WTC11 (cell line): ENCODE results near the gene GABPB2. TPM values are rescaled to one million over a fixed set of nuclear protein-coding genes. Genes with fewer than 3 reads are reported as not detected.

ENCODE experiments used
- ATAC-seq: fragments of 200-7000 bp; cut with Tn5 transposase; 2 replicates; pipeline ENCODE4 v1.10.0; 2021; ENCODE audit warnings: mild to moderate bottlenecking, moderate library complexity
- Bru-seq: library from RNA; stranded (reverse); fragments of 400-500 nt; gene quantifications from one replicate; lab custom pipeline; 2021; lab: Mats Ljungman, UMichigan
- CTCF ChIA-PET: fragments of 300-600 bp; sonication (Branson Sonifier 250); formaldehyde crosslinking; loops from one replicate; lab custom pipeline; 2021; ENCODE audit warnings: antibody characterized with exemption; lab: Charles Lee
- POLR2A ChIA-PET: fragments of 350-600 bp; sonication (Branson Sonifier 250); formaldehyde crosslinking; loops from one replicate; lab custom pipeline; 2021; ENCODE audit warnings: antibody characterized with exemption; lab: Charles Lee
- DNase-seq: peaks from one replicate; pipeline ENCODE4 v3.0.0; 2021; ENCODE audit warnings: low spot score
- H3K27ac Mint-ChIP-seq: 2 replicates; pipeline ENCODE4 v1.8.0; 2021; ENCODE audit warnings: mixed read lengths
- H3K27me3 Mint-ChIP-seq: 2 replicates; pipeline ENCODE4 v1.8.0; 2021; ENCODE audit warnings: low read depth, mild to moderate bottlenecking, moderate library complexity, mixed read lengths
- H3K36me3 Mint-ChIP-seq: 2 replicates; pipeline ENCODE4 v1.8.0; 2021; ENCODE audit warnings: mixed read lengths
- H3K4me1 Mint-ChIP-seq: 2 replicates; pipeline ENCODE4 v1.8.0; 2022; ENCODE audit warnings: mixed read lengths
- H3K4me3 Mint-ChIP-seq: 2 replicates; pipeline ENCODE4 v1.8.0; 2021; ENCODE audit warnings: mild to moderate bottlenecking, moderate library complexity, mixed read lengths
- H3K9me3 Mint-ChIP-seq: 2 replicates; pipeline ENCODE4 v1.8.0; 2021; ENCODE audit warnings: mixed read lengths
- ARID4B ChIP-seq: sonication (generic); formaldehyde crosslinking; IDR thresholded peaks from 2 replicates; pipeline ENCODE4 v1.8.0; 2023; ENCODE audit warnings: missing genetic modification reagents, mild to moderate bottlenecking, borderline replicate concordance
- ATF1 ChIP-seq: sonication (generic); formaldehyde crosslinking; IDR thresholded peaks from 2 replicates; pipeline ENCODE4 v1.8.1; 2023; ENCODE audit warnings: mild to moderate bottlenecking, moderate library complexity, missing genetic modification reagents
- CBFB ChIP-seq: sonication (generic); formaldehyde crosslinking; IDR thresholded peaks from 2 replicates; pipeline ENCODE4 v1.8.1; 2022; ENCODE audit warnings: mild to moderate bottlenecking, low read depth, missing genetic modification reagents
- CREB1 ChIP-seq: sonication (generic); formaldehyde crosslinking; IDR thresholded peaks from 2 replicates; pipeline ENCODE4 v1.8.0; 2023; ENCODE audit warnings: mild to moderate bottlenecking, missing genetic modification reagents
- ELF4 ChIP-seq: sonication (generic); formaldehyde crosslinking; IDR thresholded peaks from 2 replicates; pipeline ENCODE4 v1.8.1; 2022; ENCODE audit warnings: low read depth, mild to moderate bottlenecking, moderate library complexity, missing genetic modification reagents
- ETV6 ChIP-seq: sonication (generic); formaldehyde crosslinking; IDR thresholded peaks from 2 replicates; pipeline ENCODE4 v1.8.1; 2022; ENCODE audit warnings: mild to moderate bottlenecking, missing genetic modification reagents
- FOXJ3 ChIP-seq: sonication (generic); formaldehyde crosslinking; IDR thresholded peaks from 2 replicates; pipeline ENCODE4 v1.9.0; 2021; ENCODE audit warnings: missing genetic modification reagents, mild to moderate bottlenecking, borderline replicate concordance
- HMGXB4 ChIP-seq: sonication (generic); formaldehyde crosslinking; IDR thresholded peaks from 2 replicates; pipeline ENCODE4 v1.8.1; 2023; ENCODE audit warnings: mild to moderate bottlenecking, moderate library complexity, missing genetic modification reagents
- JUN ChIP-seq: sonication (generic); formaldehyde crosslinking; IDR thresholded peaks from 2 replicates; pipeline ENCODE4 v1.8.0; 2023; ENCODE audit warnings: mild to moderate bottlenecking, missing genetic modification reagents
- NFE2L1 ChIP-seq: sonication (generic); formaldehyde crosslinking; IDR thresholded peaks from 2 replicates; pipeline ENCODE4 v1.8.1; 2023; ENCODE audit warnings: missing genetic modification reagents
- OVOL2 ChIP-seq: fragments of 250-450 bp; sonication (Bioruptor Pico); IDR thresholded peaks from 2 replicates; pipeline ENCODE4 v1.9.0; 2021; ENCODE audit warnings: mild to moderate bottlenecking, borderline replicate concordance
- PRDM15 ChIP-seq: sonication (generic); formaldehyde crosslinking; IDR thresholded peaks from 2 replicates; pipeline ENCODE4 v1.8.0; 2022; ENCODE audit warnings: missing genetic modification reagents
- PRRX2 ChIP-seq: fragments of 250-450 bp; sonication (Bioruptor Pico); IDR thresholded peaks from 2 replicates; pipeline ENCODE4 v1.8.0; 2021; ENCODE audit warnings: mild to moderate bottlenecking
- TEAD1 ChIP-seq: sonication (generic); formaldehyde crosslinking; IDR thresholded peaks from 2 replicates; pipeline ENCODE4 v1.8.0; 2022; ENCODE audit warnings: mild to moderate bottlenecking, missing genetic modification reagents
- TEAD4 ChIP-seq: sonication (generic); formaldehyde crosslinking; IDR thresholded peaks from 2 replicates; pipeline ENCODE4 v1.8.0; 2022; ENCODE audit warnings: mild to moderate bottlenecking, missing genetic modification reagents
- ZNF121 ChIP-seq: sonication (generic); formaldehyde crosslinking; IDR thresholded peaks from 2 replicates; pipeline ENCODE4 v1.8.0; 2023; ENCODE audit warnings: missing genetic modification reagents
- ZNF263 ChIP-seq: sonication (generic); formaldehyde crosslinking; IDR thresholded peaks from 2 replicates; pipeline ENCODE4 v1.8.1; 2022; ENCODE audit warnings: low read depth, mild to moderate bottlenecking, moderate library complexity, missing genetic modification reagents
- ZNF317 ChIP-seq: sonication (generic); formaldehyde crosslinking; IDR thresholded peaks from 2 replicates; pipeline ENCODE4 v1.8.1; 2023; ENCODE audit warnings: low read depth, mild to moderate bottlenecking, moderate library complexity, missing genetic modification reagents, borderline replicate concordance
- ZNF425 ChIP-seq: fragments of 250-450 bp; sonication (Bioruptor Pico); conservative IDR thresholded peaks from 2 replicates; pipeline ENCODE4 v1.9.0; 2021; ENCODE audit warnings: mild to moderate bottlenecking
- long read RNA-seq, 3 experiments: library from RNA in 1 of 3; library from capped mRNA in 1 of 3; library from polyadenylated mRNA in 1 of 3; unstranded in 2 of 3; stranded (forward) in 1 of 3; transcript quantifications; one replicate each; pipeline ENCODE4 v2.0.0, GENCODE V29; 2021
- total RNA-seq: library from RNA; stranded (reverse); gene quantifications from 3 replicates; pipeline ENCODE4 v1.2.3, GENCODE V29; 2021
- TF ChIP-seq, protein P1 (sequence below): sonication (generic); formaldehyde crosslinking; IDR thresholded peaks from 2 replicates; pipeline ENCODE4 v1.8.1; 2022; ENCODE audit warnings: low read depth, mild to moderate bottlenecking, moderate library complexity, missing genetic modification reagents, borderline replicate concordance
- TF ChIP-seq, protein P2 (sequence below): sonication (generic); formaldehyde crosslinking; IDR thresholded peaks from 2 replicates; pipeline ENCODE4 v1.8.0; 2022; ENCODE audit warnings: mild to moderate bottlenecking, missing genetic modification reagents

GABPB2 gene
- 1.4 to 3.3 TPM (median 1.7 TPM) in 3 replicates for total RNA-seq
- percentile 32 among the genes with signal in this experiment for Bru-seq, nascent RNA
- long read RNA-seq, experiment 1, partial matches to known transcripts: 0 of 1 reads
- long read RNA-seq, experiment 1, other reads (novel, unspliced or antisense): 1 of 1 reads
- long read RNA-seq, experiment 2, partial matches to known transcripts: 0 of 2 reads
- long read RNA-seq, experiment 2, other reads (novel, unspliced or antisense): 2 of 2 reads
- long read RNA-seq, experiment 3: 0 reads

- POLR2A ChIA-PET: interaction anchor here (0.5 to 1.6 kb wide), 8 partner anchors 9 to 847 kb away, joined by 3 to 13 read pairs (median 5); partner anchors contain the start of genes CDC42SE1, MINDY1 and MLLT11
- peak; percentile 90 for ATAC-seq
- Mint-ChIP-seq H3K4me3 (peak within 1 kb of the TSS; percentile 94), H3K27ac (peak within 1 kb of the TSS; percentile 100), H3K9me3 (no peaks in the 10 kb centered on the region), H3K36me3 (peaks cover 11% of the 10 kb centered on the region), H3K4me1 (peaks cover 10% of the 10 kb centered on the region), H3K27me3 (no peaks in the 10 kb centered on the region)
- CTCF ChIA-PET: interaction anchor here (0.6 to 3.0 kb wide), 31 partner anchors 11 to 373 kb away, joined by 3 to 39 read pairs (median 5); partner anchors contain the start of genes ANXA9, BNIPL, C1orf56 and CDC42SE1
- DNase-seq: peak; percentile 93
- TF ChIP-seq ZNF121 (CRISPR knock-in tag) (0 out of 2 replicates have a peak, but pooled peaks have one; percentile 23), CREB1 (CRISPR knock-in tag) (no peak), PRRX2 (CRISPR knock-in tag) (no peak), ETV6 (CRISPR knock-in tag) (peak; percentile 38; the same call in 1 of the 2 replicates), ZNF263 (peak; percentile 72; the same call in 1 of the 2 replicates), TEAD4 (CRISPR knock-in tag) (0 out of 2 replicates have a peak, but pooled peaks have one; percentile 10), TEAD1 (CRISPR knock-in tag) (peak; percentile 67), OVOL2 (no peak), ELF4 (CRISPR knock-in tag) (no peak), JUN (CRISPR knock-in tag) (peak; percentile 72), HMGXB4 (CRISPR knock-in tag) (peak; percentile 67), PRDM15 (CRISPR knock-in tag) (peak; percentile 93), ARID4B (peak; percentile 59; the same call in 1 of the 2 replicates), ATF1 (CRISPR knock-in tag) (0 out of 2 replicates have a peak, but pooled peaks have one; percentile 49), CBFB (CRISPR knock-in tag) (no peak), NFE2L1 (CRISPR knock-in tag) (peak; percentile 66; the same call in 1 of the 2 replicates), FOXJ3 (CRISPR knock-in tag) (no peak), ZNF317 (CRISPR knock-in tag) (no peak), ZNF425 (0 out of 2 replicates have a peak, but pooled peaks have one; percentile 49)
- TF ChIP-seq, protein P1, sequence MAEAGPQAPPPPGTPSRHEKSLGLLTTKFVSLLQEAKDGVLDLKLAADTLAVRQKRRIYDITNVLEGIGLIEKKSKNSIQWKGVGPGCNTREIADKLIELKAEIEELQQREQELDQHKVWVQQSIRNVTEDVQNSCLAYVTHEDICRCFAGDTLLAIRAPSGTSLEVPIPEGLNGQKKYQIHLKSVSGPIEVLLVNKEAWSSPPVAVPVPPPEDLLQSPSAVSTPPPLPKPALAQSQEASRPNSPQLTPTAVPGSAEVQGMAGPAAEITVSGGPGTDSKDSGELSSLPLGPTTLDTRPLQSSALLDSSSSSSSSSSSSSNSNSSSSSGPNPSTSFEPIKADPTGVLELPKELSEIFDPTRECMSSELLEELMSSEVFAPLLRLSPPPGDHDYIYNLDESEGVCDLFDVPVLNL: peak; percentile 84; the same call in 1 of the 2 replicates
- TF ChIP-seq, protein P2, sequence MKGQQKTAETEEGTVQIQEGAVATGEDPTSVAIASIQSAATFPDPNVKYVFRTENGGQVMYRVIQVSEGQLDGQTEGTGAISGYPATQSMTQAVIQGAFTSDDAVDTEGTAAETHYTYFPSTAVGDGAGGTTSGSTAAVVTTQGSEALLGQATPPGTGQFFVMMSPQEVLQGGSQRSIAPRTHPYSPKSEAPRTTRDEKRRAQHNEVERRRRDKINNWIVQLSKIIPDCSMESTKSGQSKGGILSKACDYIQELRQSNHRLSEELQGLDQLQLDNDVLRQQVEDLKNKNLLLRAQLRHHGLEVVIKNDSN (CRISPR knock-in tag): no peak
Measured at GRCh38 chr1:151070474-151071276, at the start of gene GABPB2. TSS of gene GABPB2 (plus strand) at chr1:151070761. CDS start at chr1:151088190, 17,429 bp downstream.
